ENCODE measurements around the gene FARSA. TPM values are rescaled to one million over a fixed set of nuclear protein-coding genes. Genes with fewer than 3 reads are reported as not detected.
"Not testable (repeated sequence)": the region's sequence is repeated elsewhere in the genome, so short reads cannot be mapped to it uniquely, and the experiment has no call there.

Gene FARSA
- polyA plus RNA-seq, 2 of the 4 experiments (the other 2 are of a cell fraction), result 18.1 to 58.7 TPM

- H3K4me1 ChIP-seq, result peaks cover 21% of the 10 kb centered on the region; the same call in 2 of the 3 replicates
- peak within 1 kb of the TSS; percentile 87 for H3K4me3 ChIP-seq
- peak within 1 kb of the TSS; percentile 82 for H3K4me2 ChIP-seq
- ATAC-seq (peak; percentile 92 to 95), FAIRE-seq (no peak), DNase-seq (ENCODE audit: low read depth in 1 of 2, low spot score in 1 of 2) (peak; percentile 61 to 83)
- POLR2A ChIA-PET, result interaction anchor here (0.7 kb wide), 1 partner anchor 10 kb away, joined by 3 read pairs; no protein-coding TSS in a partner anchor
- H3K27ac ChIP-seq, result peak within 1 kb of the TSS; percentile 98 to 100
- no peaks in the 10 kb centered on the region for H3K9me3 ChIP-seq
- CTCF ChIA-PET, result interaction anchor here (0.9 to 5.7 kb wide), 4 partner anchors 8 to 212 kb away, joined by 3 to 43 read pairs (median 4); no protein-coding TSS in a partner anchor
- under 1% methylated on average over 33 of the region's 84 CpGs for WGBS (ENCODE audit: missing lambda C conversion rate)
- peak; percentile 86 for TF ChIP-seq POLR2A (IDR thresholded peaks at IDR 0.05; ENCODE audit: low read length)
- TF ChIP-seq, protein P1, sequence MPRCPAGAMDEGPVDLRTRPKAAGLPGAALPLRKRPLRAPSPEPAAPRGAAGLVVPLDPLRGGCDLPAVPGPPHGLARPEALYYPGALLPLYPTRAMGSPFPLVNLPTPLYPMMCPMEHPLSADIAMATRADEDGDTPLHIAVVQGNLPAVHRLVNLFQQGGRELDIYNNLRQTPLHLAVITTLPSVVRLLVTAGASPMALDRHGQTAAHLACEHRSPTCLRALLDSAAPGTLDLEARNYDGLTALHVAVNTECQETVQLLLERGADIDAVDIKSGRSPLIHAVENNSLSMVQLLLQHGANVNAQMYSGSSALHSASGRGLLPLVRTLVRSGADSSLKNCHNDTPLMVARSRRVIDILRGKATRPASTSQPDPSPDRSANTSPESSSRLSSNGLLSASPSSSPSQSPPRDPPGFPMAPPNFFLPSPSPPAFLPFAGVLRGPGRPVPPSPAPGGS (IDR thresholded peaks at IDR 0.05), result peak; percentile 73; the same call in 2 of the 3 replicates
- peak; percentile 38; the same call in 1 of the 2 replicates for TF ChIP-seq MAX (IDR thresholded peaks at IDR 0.05)
- TF ChIP-seq RFX5 (IDR thresholded peaks at IDR 0.05), result no peak
- no peak for TF ChIP-seq FOXS1 (CRISPR knock-in tag; IDR thresholded peaks at IDR 0.05)
- TF ChIP-seq PHF8 (IDR thresholded peaks at IDR 0.05; ENCODE audit: borderline replicate concordance, low read depth), result peak; percentile 69; the same call in 1 of the 2 replicates
- TF ChIP-seq CBX2 (IDR thresholded peaks at IDR 0.05; ENCODE audit: borderline replicate concordance, low read depth), result no peak
- peak; percentile 84 for TF ChIP-seq KDM5A (IDR thresholded peaks at IDR 0.05)
- peak; percentile 30 to 83; a peak in 4 of 5 replicates for TF ChIP-seq JUN (IDR thresholded peaks at IDR 0.05)
These were observed 23.2 kb upstream of the FARSA start, which contains the start of gene GADD45GIP1 for GRCh38 chr19:12956446-12957388. TSS of gene GADD45GIP1 (minus strand) at chr19:12957223. CDS start at chr19:12957212, 11 bp downstream.

GRCh38 chr19:12955996-12956395 is 22.5 kb upstream of the FARSA start:
- Histone ChIP-seq H3K4me1 (peaks cover 21% of the 10 kb centered on the region; the same call in 2 of the 3 replicates), H3K27ac (peak overlapping the region; percentile 98 to 100), H3K4me3 (peak overlapping the region; percentile 87), H3K9me3 (no peaks in the 10 kb centered on the region), H3K4me2 (peak overlapping the region; percentile 82)
- POLR2A ChIA-PET, result no interaction called here
- FAIRE-seq (no peak), DNase-seq (ENCODE audit: low read depth in 1 of 2, low spot score in 1 of 2) (no peak), ATAC-seq (no peak)
- CTCF ChIA-PET, result interaction anchor here (0.9 to 5.7 kb wide), 3 partner anchors 9 to 139 kb away, joined by 3 to 43 read pairs (median 4); no protein-coding TSS in a partner anchor
- TF ChIP-seq CHD4 (IDR thresholded peaks at IDR 0.05; ENCODE audit: borderline replicate concordance), result no peak
- WGBS (ENCODE audit: missing lambda C conversion rate), result 50% methylated on average over 3 of the region's 12 CpGs

DNA sequence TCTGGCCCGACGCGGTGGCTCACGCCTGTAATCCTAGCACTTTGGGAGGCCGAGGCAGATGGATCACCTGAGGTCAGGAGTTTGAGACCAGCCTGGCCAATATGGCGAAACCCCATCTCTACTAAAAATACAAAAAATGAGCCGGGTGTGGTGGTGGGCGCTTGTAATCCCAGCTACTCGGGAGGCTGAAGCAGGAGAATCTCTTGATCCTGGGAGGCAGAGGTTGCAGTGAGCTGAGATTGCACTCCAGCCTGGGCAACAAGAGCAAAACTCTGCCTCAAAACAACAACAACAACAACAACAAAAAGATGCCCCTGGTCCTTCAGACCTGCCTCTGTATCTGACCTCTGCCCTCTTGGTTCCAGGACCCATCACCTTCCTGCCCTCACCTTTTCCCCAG is 22.1 kb upstream of the FARSA start:
- FAIRE-seq; POLR2A ChIA-PET; DNase-seq (ENCODE audit: low read depth in 1 of 2, low spot score in 1 of 2); H3K9me3 ChIP-seq; ATAC-seq: not testable (repeated sequence)
- Histone ChIP-seq H3K27ac (peak overlapping the region in 1 of 2 experiments; percentile 100; a peak in 3 of 6 replicates), H3K4me3 (peak overlapping the region; percentile 87; the same call in 2 of the 3 replicates), H3K4me2 (peak overlapping the region; percentile 82), H3K4me1 (peaks cover 21% of the 10 kb centered on the region; the same call in 2 of the 3 replicates)
- 93% methylated on average over 7 of the region's 9 CpGs for WGBS (ENCODE audit: missing lambda C conversion rate)
- CTCF ChIA-PET, result interaction anchor here (1.2 to 5.7 kb wide), 3 partner anchors 9 to 70 kb away, joined by 3 to 43 read pairs (median 4); no protein-coding TSS in a partner anchor

DNA sequence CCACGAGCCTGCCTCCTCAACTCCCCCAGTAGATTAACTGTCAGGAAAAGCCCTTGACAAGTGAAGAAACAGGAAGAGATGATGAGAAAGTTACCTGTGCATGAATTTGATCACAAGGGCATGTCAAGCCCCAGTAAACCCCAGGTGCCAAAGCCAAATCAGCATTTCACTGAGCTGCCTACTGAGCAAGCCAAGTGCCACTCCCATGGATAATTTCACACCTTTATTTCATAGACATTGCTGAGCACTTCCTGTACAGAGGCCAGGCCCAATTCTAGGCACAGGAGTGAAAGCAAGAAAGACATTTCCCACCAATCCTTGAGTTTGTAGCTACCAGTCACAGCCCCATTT is 21.1 kb upstream of the FARSA start:
- ATAC-seq (no peak), DNase-seq (ENCODE audit: low read depth in 1 of 2, low spot score in 1 of 2) (no peak), FAIRE-seq (no peak)
- WGBS (ENCODE audit: missing lambda C conversion rate), result 88% methylated on average over 1 of the region's 1 CpG
- CTCF ChIA-PET, result interaction anchor here (1.2 to 5.7 kb wide), 3 partner anchors 10 to 69 kb away, joined by 3 to 43 read pairs (median 6); no protein-coding TSS in a partner anchor
- POLR2A ChIA-PET, result interaction anchor here (0.8 kb wide), 1 partner anchor 21 kb away, joined by 3 read pairs; the partner anchor contains the start of gene FARSA
- H3K4me1 ChIP-seq, result peaks cover 21% of the 10 kb centered on the region; the same call in 2 of the 3 replicates
- H3K4me3 ChIP-seq, result no peak overlapping the region
- no peaks in the 10 kb centered on the region for H3K9me3 ChIP-seq
- H3K27ac ChIP-seq, result no peak overlapping the region
- peak overlapping the region; percentile 82 for H3K4me2 ChIP-seq
- no peak for TF ChIP-seq FOXS1 (CRISPR knock-in tag; IDR thresholded peaks at IDR 0.05)
- no peak for TF ChIP-seq CHD4 (IDR thresholded peaks at IDR 0.05; ENCODE audit: borderline replicate concordance)
- no peak for TF ChIP-seq RARB (CRISPR knock-in tag; IDR thresholded peaks at IDR 0.05)
- TF ChIP-seq, protein P1 (IDR thresholded peaks at IDR 0.05), result no peak
- no peak for TF ChIP-seq KDM5A (IDR thresholded peaks at IDR 0.05)

Measured in A549 (cell line).